Progenitor cell of endocrine pancreas (in vitro differentiated cells): ENCODE data around the gene CLSTN3. TPM values are rescaled to one million over a fixed set of nuclear protein-coding genes. Genes with fewer than 3 reads are reported as not detected.

ENCODE experiments used
- DNase-seq: peaks from one replicate; pipeline ENCODE4 v3.0.0; 2021; ENCODE audit warnings: low spot score; ENCODE audit not compliant: unreplicated experiment
- H3K27ac Mint-ChIP-seq: 2 replicates; pipeline ENCODE4 v1.8.0; 2021; ENCODE audit warnings: mild to moderate bottlenecking, moderate library complexity, mixed read lengths
- H3K27me3 Mint-ChIP-seq: 2 replicates; pipeline ENCODE4 v1.8.0; 2021; ENCODE audit warnings: mixed read lengths
- H3K36me3 Mint-ChIP-seq: 2 replicates; pipeline ENCODE4 v1.8.0; 2022; ENCODE audit warnings: mixed read lengths; ENCODE audit not compliant: insufficient read depth
- H3K4me1 Mint-ChIP-seq: 2 replicates; pipeline ENCODE4 v1.8.0; 2021; ENCODE audit warnings: low read depth, mixed read lengths
- H3K4me3 Mint-ChIP-seq: 2 replicates; pipeline ENCODE4 v1.8.0; 2021; ENCODE audit warnings: low read depth, mild to moderate bottlenecking, moderate library complexity, mixed read lengths
- H3K9me3 Mint-ChIP-seq: 2 replicates; pipeline ENCODE4 v1.8.0; 2021; ENCODE audit warnings: low read depth, mixed read lengths
- CTCF ChIP-seq: fragments of 200-600 bp; sonication (generic); IDR thresholded peaks from one replicate; pipeline ENCODE4 v1.5.0; 2021; ENCODE audit warnings: antibody characterized with exemption, mild to moderate bottlenecking; ENCODE audit not compliant: unreplicated experiment
- long read RNA-seq: library from polyadenylated mRNA; unstranded; transcript quantifications from one replicate; pipeline ENCODE4 v2.0.0, GENCODE V29; 2020
- total RNA-seq: library from RNA; stranded (reverse); gene quantifications from 2 replicates; pipeline ENCODE4 v1.2.1, GENCODE V29; 2021

The CLSTN3 gene
- total RNA-seq: 202 and 204 TPM in 2 replicates
- long read RNA-seq, partial matches to known transcripts: 8 of 12 reads
- long read RNA-seq, other reads (novel, unspliced or antisense): 4 of 12 reads

- H3K27me3 Mint-ChIP-seq: no peaks in the 10 kb centered on the region
- DNase-seq: peak; percentile 91
- peak within 1 kb of the TSS; percentile 87 for H3K4me3 Mint-ChIP-seq
- H3K4me1 Mint-ChIP-seq: peaks cover 49% of the 10 kb centered on the region
- no peak for TF ChIP-seq CTCF
- peaks cover 13% of the 10 kb centered on the region for H3K36me3 Mint-ChIP-seq
- H3K9me3 Mint-ChIP-seq: no peaks in the 10 kb centered on the region
- peak within 1 kb of the TSS; percentile 90 for H3K27ac Mint-ChIP-seq
Measured at GRCh38 chr12:7129872-7130691, at the start of gene CLSTN3. CLSTN3 (plus strand) TSS chr12:7130371; CDS start chr12:7130649, 278 bp downstream.

GRCh38 chr12:7081037-7081436, 49.1 kb upstream of the CLSTN3 start:
- H3K4me1 Mint-ChIP-seq: no peaks in the 10 kb centered on the region
- no peak for TF ChIP-seq CTCF
- peaks cover 6% of the 10 kb centered on the region for H3K9me3 Mint-ChIP-seq
- no peak for DNase-seq
- H3K27ac Mint-ChIP-seq: no peak overlapping the region
- H3K27me3 Mint-ChIP-seq: peaks cover 8% of the 10 kb centered on the region
- peaks cover 4% of the 10 kb centered on the region for H3K36me3 Mint-ChIP-seq
- H3K4me3 Mint-ChIP-seq: no peak overlapping the region

GRCh38 chr12:7083125-7083524, 47.0 kb upstream of the CLSTN3 start:
- Mint-ChIP-seq H3K4me1 (no peaks in the 10 kb centered on the region), H3K27ac (no peak overlapping the region), H3K4me3 (no peak overlapping the region), H3K9me3 (peaks cover 6% of the 10 kb centered on the region), H3K27me3 (peaks cover 2% of the 10 kb centered on the region), H3K36me3 (peaks cover 4% of the 10 kb centered on the region)
- DNase-seq: no peak
- no peak for TF ChIP-seq CTCF

GRCh38 chr12:7089196-7089871, 40.8 kb upstream of the CLSTN3 start:
- Mint-ChIP-seq H3K4me3 (no peak overlapping the region), H3K36me3 (no peaks in the 10 kb centered on the region), H3K27ac (no peak overlapping the region), H3K27me3 (peaks cover 36% of the 10 kb centered on the region), H3K4me1 (peaks cover 4% of the 10 kb centered on the region), H3K9me3 (no peaks in the 10 kb centered on the region)
- TF ChIP-seq CTCF: no peak
- DNase-seq: no peak

- Mint-ChIP-seq H3K36me3 (no peaks in the 10 kb centered on the region), H3K27ac (peak overlapping the region; percentile 18), H3K9me3 (no peaks in the 10 kb centered on the region), H3K27me3 (peaks cover 36% of the 10 kb centered on the region), H3K4me1 (peaks cover 4% of the 10 kb centered on the region), H3K4me3 (no peak overlapping the region)
- DNase-seq: no peak
- no peak for TF ChIP-seq CTCF
Measured at GRCh38 chr12:7090222-7090998, 39.8 kb upstream of the CLSTN3 start.
